GM12878 (cell line): ENCODE measurements around the gene CBLN3. TPM values are rescaled to one million over a fixed set of nuclear protein-coding genes. Genes with fewer than 3 reads are reported as not detected.

Source experiments
- ATAC-seq: fragments of 200-7000 bp; cut with Tn5 transposase; 3 replicates; pipeline ENCODE4 v1.9.1; 2020; ENCODE audit warnings: mild to moderate bottlenecking, moderate library complexity
- BruUV-seq: library from RNA; stranded (reverse); fragments of 400-500 nt; replicated peaks from 2 replicates; lab custom pipeline; 2021; lab: Mats Ljungman, UMichigan
- CTCF ChIA-PET: fragments of 300-600 bp; sonication (Branson Sonifier 250); formaldehyde crosslinking; extraction: SDS; loops from one replicate; lab custom pipeline; 2021; ENCODE audit warnings: inconsistent platforms; lab: Yijun Ruan, JAX
- POLR2A ChIA-PET: fragments of 350-600 bp; formaldehyde crosslinking; extraction: SDS; loops from one replicate; lab custom pipeline; 2021; ENCODE audit warnings: inconsistent platforms; lab: Charles Lee
- RAD21 ChIA-PET: fragments of 300-600 bp; sonication (Branson Sonifier 250); formaldehyde crosslinking; loops from one replicate; lab custom pipeline; 2023; ENCODE audit warnings: antibody characterized with exemption; ENCODE audit not compliant: unreplicated experiment; lab: Charles Lee
- SMC1A ChIA-PET: fragments of 300-600 bp; sonication (Branson Sonifier 250); formaldehyde crosslinking; loops from one replicate; lab custom pipeline; 2023; ENCODE audit not compliant: unreplicated experiment, uncharacterized antibody; lab: Charles Lee
- DNase-seq: peaks from one replicate; pipeline ENCODE4 v3.0.0-alpha.2; 2011; ENCODE audit warnings: low read depth, low spot score
- FAIRE-seq: peaks from 3 replicates; lab custom pipeline; 2011; peaks lifted over from hg19 to GRCh38; lab: Jason Lieb, UNC
- H2AFZ ChIP-seq: 2 replicates; pipeline ENCODE4 v1.6.0; 2011; ENCODE audit warnings: low read depth, low read length, control low read depth; ENCODE audit not compliant: control insufficient read depth
- H3K27ac ChIP-seq: 2 replicates; pipeline ENCODE4 v1.5.1; 2011; ENCODE audit warnings: control low read depth; ENCODE audit not compliant: control insufficient read depth, insufficient read depth
- H3K27me3 ChIP-seq, 2 experiments: replicated peaks in 1 of 2; 2 replicates each; pipeline versions ENCODE4 v1.6.0 to v1.6.1; 2011; ENCODE audit warnings: low read length in 1 of 2; ENCODE audit not compliant: control insufficient read depth in 2 of 2, insufficient read depth in 2 of 2
- H3K36me3 ChIP-seq, 2 experiments: 2 replicates each; pipeline ENCODE4 v1.5.1; 2011; ENCODE audit warnings: low read length in 1 of 2; ENCODE audit not compliant: control insufficient read depth in 2 of 2, insufficient read depth in 2 of 2
- H3K4me1 ChIP-seq: 2 replicates; pipeline ENCODE4 v1.6.1; 2011; ENCODE audit warnings: mild to moderate bottlenecking, low read length, moderate library complexity, mixed read lengths; ENCODE audit not compliant: control insufficient read depth, insufficient read depth
- H3K4me2 ChIP-seq: 2 replicates; pipeline ENCODE4 v1.6.0; 2011; ENCODE audit warnings: control low read depth; ENCODE audit not compliant: control insufficient read depth, insufficient read depth
- H3K4me3 ChIP-seq: fragments of 200-600 bp; sonication (generic); 2 replicates; pipeline ENCODE4 v1.5.1; 2016
- H3K79me2 ChIP-seq: 2 replicates; pipeline ENCODE4 v1.6.0; 2011; ENCODE audit warnings: low read length; ENCODE audit not compliant: control insufficient read depth, insufficient read depth
- H3K9ac ChIP-seq: 2 replicates; pipeline ENCODE4 v1.8.0; 2011; ENCODE audit warnings: low read length, control low read depth, mixed read lengths; ENCODE audit not compliant: control insufficient read depth, insufficient read depth
- H3K9me3 ChIP-seq: replicated peaks from 3 replicates; pipeline ENCODE4 v1.5.1; 2011; ENCODE audit warnings: mild to moderate bottlenecking, low read length; ENCODE audit not compliant: control insufficient read depth, insufficient read depth
- H4K20me1 ChIP-seq: 2 replicates; pipeline ENCODE4 v1.6.0; 2011; ENCODE audit not compliant: control insufficient read depth, insufficient read depth
- BCL3 ChIP-seq: IDR thresholded peaks from 2 replicates; pipeline ENCODE4 v1.6.1; 2011; ENCODE audit warnings: borderline replicate concordance, low read depth, mild to moderate bottlenecking, moderate library complexity, low read length; ENCODE audit not compliant: insufficient read depth, poor library complexity, severe bottlenecking
- BMI1 ChIP-seq: fragments of 450-650 bp; IDR thresholded peaks from 2 replicates; pipeline ENCODE4 v1.6.1; 2016; ENCODE audit warnings: mild to moderate bottlenecking, moderate library complexity, borderline replicate concordance
- CHD1 ChIP-seq: IDR thresholded peaks from 2 replicates; pipeline ENCODE4 v1.6.1; 2012; ENCODE audit warnings: low read depth, low read length, improper control_type of control experiment
- FOS ChIP-seq: IDR thresholded peaks from 3 replicates; pipeline ENCODE4 v1.6.1; 2011; ENCODE audit warnings: borderline replicate concordance; ENCODE audit not compliant: insufficient read length; ENCODE audit errors: extremely low read depth
- PKNOX1 ChIP-seq: fragments of 450-650 bp; IDR thresholded peaks from 2 replicates; pipeline ENCODE4 v1.6.1; 2016; ENCODE audit warnings: mild to moderate bottlenecking
- SMAD1 ChIP-seq: fragments of 450-650 bp; IDR thresholded peaks from 2 replicates; pipeline ENCODE4 v1.6.1; 2018; ENCODE audit warnings: mild to moderate bottlenecking, low read depth; ENCODE audit not compliant: partially characterized antibody
- SREBF1 ChIP-seq: IDR thresholded peaks from 2 replicates; pipeline ENCODE4 v1.6.1; 2012; ENCODE audit warnings: mild to moderate bottlenecking, low read length
- SUZ12 ChIP-seq: fragments of 200-600 bp; sonication (generic); IDR thresholded peaks from one replicate; pipeline ENCODE4 v1.6.1; 2018; ENCODE audit warnings: antibody characterized with exemption, mild to moderate bottlenecking; ENCODE audit not compliant: unreplicated experiment
- TBL1XR1 ChIP-seq: IDR thresholded peaks from 2 replicates; pipeline ENCODE4 v1.6.1; 2012; ENCODE audit warnings: low read depth, low read length, improper control_type of control experiment
- YBX1 ChIP-seq: fragments of 450-650 bp; IDR thresholded peaks from 2 replicates; pipeline ENCODE4 v1.6.1; 2016; ENCODE audit warnings: antibody characterized with exemption
- WGBS: methylation state at CpG from one replicate; pipeline ENCODE4 v1.1.6; 2016; ENCODE audit warnings: low lambda C conversion rate; ENCODE audit not compliant: insufficient replicate concordance, insufficient coverage; ENCODE audit errors: missing lambda C conversion rate; 5-methylcytosine and 5-hydroxymethylcytosine counted together
- in situ Hi-C: fragments of 300-500 bp; cut with MboI; formaldehyde crosslinking; loops from 9 replicates; pipeline ENCODE4 v1.14.3; 2018; ENCODE audit warnings: mixed read lengths
- intact Hi-C: fragments of 100-400 bp; cut with micrococcal nuclease; formaldehyde crosslinking; loops from one replicate; pipeline ENCODE4 v1.14.2; 2022; ENCODE audit not compliant: unreplicated experiment
- polyA plus RNA-seq, 11 experiments: library from polyadenylated mRNA; depleted of rRNA in 4 of 11; unstranded in 6 of 11; stranded (reverse) in 5 of 11; fragments of >200 nt; fragmentation: Nextera tagmentation in 4 of 11; fragmentation: Illumina TruSeq in 1 of 11; extraction: Ambion mirVana in 4 of 11; extraction: Trizol in 1 of 11; gene quantifications; 1 replicate in 1 of 11; 2 replicates in 10 of 11; pipeline versions ENCODE4 v1.2.1 to v1.2.3, GENCODE V29; 2011 to 2016; ENCODE audit warnings: inconsistent platforms in 2 of 11, missing spikeins in 2 of 11, low read depth in 1 of 11
- total RNA-seq, 4 experiments: library from RNA; depleted of rRNA in 3 of 4; stranded (reverse); fragments of >200 nt in 3 of 4; fragmentation: Illumina TruSeq in 1 of 4; extraction: Trizol in 1 of 4; gene quantifications; 2 replicates each; pipeline versions ENCODE4 v1.2.1 to v1.2.3, GENCODE V29; 2013 to 2021
- TF ChIP-seq, protein P1 (sequence below): IDR thresholded peaks from 2 replicates; pipeline ENCODE4 v1.6.1; 2011; ENCODE audit warnings: mild to moderate bottlenecking, low read depth, low read length, moderate library complexity; ENCODE audit not compliant: insufficient replicate concordance
- TF ChIP-seq, protein P2 (sequence below): fragments of 450-650 bp; IDR thresholded peaks from 2 replicates; pipeline ENCODE4 v1.6.1; 2017; ENCODE audit warnings: mild to moderate bottlenecking, moderate library complexity

CBLN3 gene
- total and polyA plus RNA-seq, 10 of the 15 experiments (the other 5 are each of a cell fraction or from before 2014, with no cell fraction given), result 0.16 to 4.9 (median 1.3) TPM

DNA sequence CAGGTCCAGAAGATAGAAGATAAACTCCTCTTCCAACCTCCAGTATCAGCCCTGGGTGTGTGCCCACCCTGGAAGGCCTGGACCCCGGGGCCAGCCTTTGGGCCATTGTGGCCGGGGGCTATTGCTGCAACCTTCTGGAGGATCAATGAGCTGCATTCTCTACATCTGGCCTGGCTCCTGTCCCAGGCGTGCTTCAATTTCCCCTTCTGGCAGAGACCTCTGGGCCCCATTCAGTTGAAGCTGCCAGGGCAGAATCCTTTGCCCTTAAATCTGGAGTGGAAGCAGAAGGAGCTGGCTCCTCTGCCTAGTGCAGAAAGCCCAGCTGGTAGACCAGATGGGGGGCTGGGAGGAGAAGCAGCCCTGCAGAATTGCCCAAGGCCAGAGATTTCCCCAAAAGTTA, 20.7 kb downstream of the CBLN3 start (continued):
- TF ChIP-seq PKNOX1 (no peak), BMI1 (no peak), BCL3 (no peak), TBL1XR1 (no peak), SUZ12 (no peak), SMAD1 (no peak)

DNA sequence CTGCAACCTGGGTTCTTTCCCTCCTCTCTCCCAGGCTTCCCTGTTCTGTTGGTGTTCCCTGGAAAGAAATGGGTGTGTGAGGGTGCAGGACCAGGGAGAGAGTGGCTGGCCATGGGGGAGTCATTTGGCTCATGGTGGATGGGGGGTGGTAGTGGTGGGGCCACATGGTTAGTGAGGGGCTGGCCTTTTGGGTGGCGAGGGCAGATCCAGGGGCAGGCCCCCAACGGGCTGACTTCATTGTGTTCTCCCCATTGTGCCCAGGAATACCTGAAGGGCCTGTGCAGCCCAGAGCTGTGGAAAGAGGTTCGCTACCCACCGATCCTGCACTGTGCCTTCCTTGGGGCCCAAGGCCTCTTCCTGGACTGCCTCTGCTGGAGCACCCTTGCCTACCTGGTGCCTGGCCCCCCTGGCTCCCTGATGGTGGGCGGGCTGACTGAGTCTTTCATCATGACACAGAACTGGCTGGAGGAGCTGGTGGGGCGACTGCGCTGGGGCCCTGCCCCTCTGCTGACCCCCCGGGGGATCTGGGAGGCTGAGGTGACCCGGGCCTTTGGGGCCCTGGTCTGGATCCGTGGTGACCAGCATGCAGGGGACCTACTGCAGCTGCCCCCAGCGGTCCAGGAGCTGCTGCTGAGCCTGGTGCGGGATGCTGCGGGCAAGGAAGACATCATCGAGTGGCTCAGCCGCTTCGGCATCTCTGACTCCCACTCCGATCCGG, 21.7 kb downstream of the CBLN3 start:
- ATAC-seq (no peak), FAIRE-seq (no peak), DNase-seq (no peak)
- Histone ChIP-seq H3K36me3 (no peaks in the 10 kb centered on the region), H3K27me3 (peaks cover 1 to 5% of the 10 kb centered on the region in 2 experiments; a peak in 2 of 4 replicates), H3K9me3 (no peaks in the 10 kb centered on the region), H3K4me2 (no peak overlapping the region), H4K20me1 (no peaks in the 10 kb centered on the region), H3K9ac (no peak overlapping the region), H3K79me2 (no peaks in the 10 kb centered on the region), H2AFZ (no peak overlapping the region), H3K27ac (no peak overlapping the region), H3K4me3 (no peak overlapping the region), H3K4me1 (no peaks in the 10 kb centered on the region)
- BruUV-seq, result no TSS peak
- ChIA-PET CTCF (interaction anchor here (0.8 to 2.2 kb wide), 3 partner anchors 23 to 74 kb away, joined by 3 to 10 read pairs (median 9); no protein-coding TSS in a partner anchor), RAD21 (no interaction called here), SMC1A (no interaction called here), POLR2A (no interaction called here)
- intact Hi-C loops (no loop called here), in situ Hi-C loops (no loop called here)
- 44% methylated on average over 18 of the region's 18 CpGs for WGBS
- TF ChIP-seq SREBF1 (no peak), CHD1 (no peak), FOS (no peak), YBX1 (no peak)
- TF ChIP-seq, protein P1, sequence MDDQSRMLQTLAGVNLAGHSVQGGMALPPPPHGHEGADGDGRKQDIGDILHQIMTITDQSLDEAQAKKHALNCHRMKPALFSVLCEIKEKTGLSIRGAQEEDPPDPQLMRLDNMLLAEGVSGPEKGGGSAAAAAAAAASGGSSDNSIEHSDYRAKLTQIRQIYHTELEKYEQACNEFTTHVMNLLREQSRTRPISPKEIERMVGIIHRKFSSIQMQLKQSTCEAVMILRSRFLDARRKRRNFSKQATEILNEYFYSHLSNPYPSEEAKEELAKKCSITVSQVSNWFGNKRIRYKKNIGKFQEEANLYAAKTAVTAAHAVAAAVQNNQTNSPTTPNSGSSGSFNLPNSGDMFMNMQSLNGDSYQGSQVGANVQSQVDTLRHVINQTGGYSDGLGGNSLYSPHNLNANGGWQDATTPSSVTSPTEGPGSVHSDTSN, result no peak
- TF ChIP-seq, protein P2, sequence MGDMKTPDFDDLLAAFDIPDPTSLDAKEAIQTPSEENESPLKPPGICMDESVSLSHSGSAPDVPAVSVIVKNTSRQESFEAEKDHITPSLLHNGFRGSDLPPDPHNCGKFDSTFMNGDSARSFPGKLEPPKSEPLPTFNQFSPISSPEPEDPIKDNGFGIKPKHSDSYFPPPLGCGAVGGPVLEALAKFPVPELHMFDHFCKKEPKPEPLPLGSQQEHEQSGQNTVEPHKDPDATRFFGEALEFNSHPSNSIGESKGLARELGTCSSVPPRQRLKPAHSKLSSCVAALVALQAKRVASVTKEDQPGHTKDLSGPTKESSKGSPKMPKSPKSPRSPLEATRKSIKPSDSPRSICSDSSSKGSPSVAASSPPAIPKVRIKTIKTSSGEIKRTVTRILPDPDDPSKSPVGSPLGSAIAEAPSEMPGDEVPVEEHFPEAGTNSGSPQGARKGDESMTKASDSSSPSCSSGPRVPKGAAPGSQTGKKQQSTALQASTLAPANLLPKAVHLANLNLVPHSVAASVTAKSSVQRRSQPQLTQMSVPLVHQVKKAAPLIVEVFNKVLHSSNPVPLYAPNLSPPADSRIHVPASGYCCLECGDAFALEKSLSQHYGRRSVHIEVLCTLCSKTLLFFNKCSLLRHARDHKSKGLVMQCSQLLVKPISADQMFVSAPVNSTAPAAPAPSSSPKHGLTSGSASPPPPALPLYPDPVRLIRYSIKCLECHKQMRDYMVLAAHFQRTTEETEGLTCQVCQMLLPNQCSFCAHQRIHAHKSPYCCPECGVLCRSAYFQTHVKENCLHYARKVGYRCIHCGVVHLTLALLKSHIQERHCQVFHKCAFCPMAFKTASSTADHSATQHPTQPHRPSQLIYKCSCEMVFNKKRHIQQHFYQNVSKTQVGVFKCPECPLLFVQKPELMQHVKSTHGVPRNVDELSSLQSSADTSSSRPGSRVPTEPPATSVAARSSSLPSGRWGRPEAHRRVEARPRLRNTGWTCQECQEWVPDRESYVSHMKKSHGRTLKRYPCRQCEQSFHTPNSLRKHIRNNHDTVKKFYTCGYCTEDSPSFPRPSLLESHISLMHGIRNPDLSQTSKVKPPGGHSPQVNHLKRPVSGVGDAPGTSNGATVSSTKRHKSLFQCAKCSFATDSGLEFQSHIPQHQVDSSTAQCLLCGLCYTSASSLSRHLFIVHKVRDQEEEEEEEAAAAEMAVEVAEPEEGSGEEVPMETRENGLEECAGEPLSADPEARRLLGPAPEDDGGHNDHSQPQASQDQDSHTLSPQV, result no peak
